H9 (cell line): ENCODE measurements around the gene RAVER1. TPM values are rescaled to one million over a fixed set of nuclear protein-coding genes. Genes with fewer than 3 reads are reported as not detected.

Experiments
- DNase-seq: peaks from one replicate; pipeline ENCODE4 v3.0.0-alpha.2; 2017
- H2AFZ ChIP-seq: one replicate; pipeline ENCODE4 v1.6.1; 2013; ENCODE audit warnings: mild to moderate bottlenecking, low read length, control low read depth, moderate library complexity
- H2AK5ac ChIP-seq: 2 replicates; pipeline ENCODE4 v1.6.1; 2013; ENCODE audit warnings: low read length, control low read depth, mixed read lengths; ENCODE audit not compliant: insufficient read length
- H2BK120ac ChIP-seq: one replicate; pipeline ENCODE4 v1.6.1; 2013; ENCODE audit warnings: low read depth, mild to moderate bottlenecking, low read length, control low read depth, inconsistent platforms; ENCODE audit not compliant: poor library complexity, severe bottlenecking
- H2BK12ac ChIP-seq: 2 replicates; pipeline ENCODE4 v1.6.1; 2013; ENCODE audit warnings: low read length, control low read depth, mixed read lengths, low read depth; ENCODE audit not compliant: insufficient read length
- H2BK15ac ChIP-seq: 2 replicates; pipeline ENCODE4 v1.6.1; 2013; ENCODE audit warnings: low read depth, low read length, control low read depth
- H2BK20ac ChIP-seq: one replicate; pipeline ENCODE4 v1.6.1; 2013; ENCODE audit warnings: low read depth, mild to moderate bottlenecking, low read length, control low read depth, inconsistent platforms; ENCODE audit not compliant: poor library complexity, severe bottlenecking
- H2BK5ac ChIP-seq: 2 replicates; pipeline ENCODE4 v1.6.1; 2013; ENCODE audit warnings: low read length, control low read depth, mixed read lengths; ENCODE audit not compliant: insufficient read length
- H3K14ac ChIP-seq: 2 replicates; pipeline ENCODE4 v1.6.1; 2013; ENCODE audit warnings: low read length, control low read depth; ENCODE audit not compliant: insufficient read depth
- H3K18ac ChIP-seq: 2 replicates; pipeline ENCODE4 v1.6.1; 2013; ENCODE audit warnings: low read depth, mild to moderate bottlenecking, mixed read lengths, low read length, control low read depth; ENCODE audit not compliant: insufficient read length
- H3K23ac ChIP-seq: 2 replicates; pipeline ENCODE4 v1.6.1; 2013; ENCODE audit warnings: low read length, control low read depth, mixed read lengths, low read depth; ENCODE audit not compliant: insufficient read length
- H3K23me2 ChIP-seq: 2 replicates; pipeline ENCODE4 v1.6.1; 2013; ENCODE audit warnings: low read depth, mild to moderate bottlenecking, mixed read lengths, low read length, control low read depth; ENCODE audit not compliant: insufficient read length, poor library complexity, severe bottlenecking
- H3K27ac ChIP-seq: 2 replicates; pipeline ENCODE4 v1.5.1; 2013; ENCODE audit warnings: low read length, control low read depth, mixed read lengths, low read depth; ENCODE audit not compliant: insufficient read length
- H3K27me3 ChIP-seq: 2 replicates; pipeline ENCODE4 v1.6.1; 2013; ENCODE audit warnings: low read length, control low read depth, inconsistent platforms; ENCODE audit not compliant: insufficient read depth
- H3K4ac ChIP-seq: 2 replicates; pipeline ENCODE4 v1.6.1; 2013; ENCODE audit warnings: low read depth, mild to moderate bottlenecking, control low read depth, inconsistent platforms, low read length, moderate library complexity
- H3K4me1 ChIP-seq: 2 replicates; pipeline ENCODE4 v1.6.1; 2013; ENCODE audit warnings: low read length, control low read depth, inconsistent platforms; ENCODE audit not compliant: insufficient read depth
- H3K4me2 ChIP-seq: 2 replicates; pipeline ENCODE4 v1.6.1; 2013; ENCODE audit warnings: low read length, control low read depth, mixed read lengths; ENCODE audit not compliant: insufficient read length, insufficient read depth
- H3K56ac ChIP-seq: 2 replicates; pipeline ENCODE4 v1.6.1; 2013; ENCODE audit warnings: low read depth, mild to moderate bottlenecking, mixed read lengths, low read length, control low read depth; ENCODE audit not compliant: insufficient read length
- H3K79me1 ChIP-seq: 2 replicates; pipeline ENCODE4 v1.6.1; 2013; ENCODE audit warnings: low read depth, mild to moderate bottlenecking, moderate library complexity, low read length, control low read depth, inconsistent platforms; ENCODE audit not compliant: insufficient read depth, poor library complexity, severe bottlenecking
- H3K79me2 ChIP-seq: 2 replicates; pipeline ENCODE4 v1.6.1; 2013; ENCODE audit warnings: low read length, control low read depth, inconsistent platforms; ENCODE audit not compliant: insufficient read depth
- H3K9ac ChIP-seq: 2 replicates; pipeline ENCODE4 v1.6.1; 2013; ENCODE audit warnings: low read length, control low read depth, mixed read lengths; ENCODE audit not compliant: insufficient read length; ENCODE audit errors: extremely low read depth
- H3K9me3 ChIP-seq: one replicate; pipeline ENCODE4 v1.6.1; 2013; ENCODE audit warnings: low read depth, low read length, inconsistent platforms; ENCODE audit not compliant: control insufficient read depth
- H3T11ph ChIP-seq: one replicate; pipeline ENCODE4 v1.6.1; 2013; ENCODE audit warnings: mild to moderate bottlenecking, low read length, control low read depth, inconsistent platforms
- H4K20me1 ChIP-seq: one replicate; pipeline ENCODE4 v1.6.1; 2013; ENCODE audit not compliant: control insufficient read depth, insufficient read length, insufficient read depth
- H4K5ac ChIP-seq: 2 replicates; pipeline ENCODE4 v1.6.1; 2013; ENCODE audit warnings: low read depth, mild to moderate bottlenecking, mixed read lengths, low read length, control low read depth; ENCODE audit not compliant: insufficient read length
- H4K8ac ChIP-seq: replicated peaks from 2 replicates; pipeline ENCODE4 v1.6.1; 2013; ENCODE audit warnings: low read length, control low read depth, mixed read lengths, low read depth; ENCODE audit not compliant: insufficient read length
- H4K91ac ChIP-seq: 2 replicates; pipeline ENCODE4 v1.6.1; 2013; ENCODE audit warnings: low read depth, mild to moderate bottlenecking, moderate library complexity, mixed read lengths, low read length, control low read depth; ENCODE audit not compliant: insufficient read length
- H3K27ac Mint-ChIP-seq, 3 experiments: 2 replicates in 2 of 3; 3 replicates in 1 of 3; pipeline ENCODE4 v1.8.0; 2020 to 2021; ENCODE audit warnings: mixed read lengths in 3 of 3, mild to moderate bottlenecking in 1 of 3, moderate library complexity in 1 of 3
- H3K27me3 Mint-ChIP-seq: 2 replicates; pipeline ENCODE4 v1.8.0; 2021; ENCODE audit warnings: low read depth, mild to moderate bottlenecking, moderate library complexity, mixed read lengths
- H3K36me3 Mint-ChIP-seq, 3 experiments: 2 replicates in 2 of 3; 3 replicates in 1 of 3; pipeline ENCODE4 v1.8.0; 2020 to 2021; ENCODE audit warnings: low read depth in 3 of 3, mixed read lengths in 3 of 3; ENCODE audit not compliant: insufficient read depth in 1 of 3
- H3K4me1 Mint-ChIP-seq, 2 experiments: 2 replicates each; pipeline ENCODE4 v1.8.0; 2020; ENCODE audit warnings: mixed read lengths in 2 of 2
- H3K4me3 Mint-ChIP-seq, 2 experiments: 2 replicates in 1 of 2; 3 replicates in 1 of 2; pipeline ENCODE4 v1.8.0; 2020 to 2021; ENCODE audit warnings: mild to moderate bottlenecking in 2 of 2, mixed read lengths in 2 of 2, moderate library complexity in 1 of 2
- H3K9me3 Mint-ChIP-seq, 2 experiments: 2 replicates in 1 of 2; 3 replicates in 1 of 2; pipeline ENCODE4 v1.8.0; 2020; ENCODE audit warnings: mild to moderate bottlenecking in 2 of 2, mixed read lengths in 2 of 2, moderate library complexity in 1 of 2
- CTCF ChIP-seq: fragments of 200-600 bp; sonication (generic); conservative IDR thresholded peaks from 3 replicates; pipeline ENCODE4 v1.8.0; 2021; ENCODE audit warnings: antibody characterized with exemption, mild to moderate bottlenecking
- WGBS: extraction: QIAGEN DNeasy Blood & Tissue Kit; methylation state at CpG from one replicate; pipeline ENCODE4 v1.1.7; 2013; ENCODE audit warnings: missing lambda C conversion rate, low lambda C conversion rate, mixed read lengths; ENCODE audit not compliant: insufficient read length; ENCODE audit errors: extremely low coverage; 5-methylcytosine and 5-hydroxymethylcytosine counted together
- total RNA-seq: library from RNA; stranded (reverse); gene quantifications from 2 replicates; pipeline ENCODE4 v1.2.1, GENCODE V29; 2021

The RAVER1 gene
- total RNA-seq, 1 experiment from 2014 or later: 74.7 TPM

GRCh38 chr19:10353793-10354391 is 20.6 kb upstream of the RAVER1 start:
- WGBS: no CpG with 5 or more reads among the region's 32 CpGs
- Histone ChIP-seq H2BK5ac (no peak overlapping the region), H4K8ac (no peak overlapping the region), H3K4ac (no peak overlapping the region), H3K23me2 (peaks cover 10% of the 10 kb centered on the region), H3K27me3 (no peaks in the 10 kb centered on the region), H3T11ph (no peak overlapping the region), H3K4me2 (peak overlapping the region; percentile 73), H2BK120ac (no peak overlapping the region), H4K91ac (no peak overlapping the region), H3K56ac (no peak overlapping the region), H2BK12ac (no peak overlapping the region), H2BK20ac (no peak overlapping the region), H2AK5ac (no peak overlapping the region), H4K20me1 (no peaks in the 10 kb centered on the region), H3K79me2 (no peaks in the 10 kb centered on the region), H2BK15ac (no peak overlapping the region), H3K14ac (no peak overlapping the region), H3K23ac (no peak overlapping the region), H2AFZ (no peak overlapping the region), H3K9me3 (no peaks in the 10 kb centered on the region), H3K18ac (no peak overlapping the region), H3K4me1 (no peaks in the 10 kb centered on the region), H3K9ac (no peak overlapping the region), H3K79me1 (no peaks in the 10 kb centered on the region), H3K27ac (no peak overlapping the region), H4K5ac (no peak overlapping the region)
- TF ChIP-seq CTCF: no peak
- Mint-ChIP-seq H3K27me3 (no peaks in the 10 kb centered on the region; the same call in 1 of the 2 replicates), H3K9me3 (no peaks in the 10 kb centered on the region), H3K4me3 (peak overlapping the region; percentile 68 to 87), H3K27ac (peak overlapping the region; percentile 87 to 97 (median 96)), H3K4me1 (peaks cover 17 to 18% of the 10 kb centered on the region in 2 experiments), H3K36me3 (peaks cover 5 to 33% (median 17%) of the 10 kb centered on the region in 3 experiments; a peak in 6 of 7 replicates)
- peak; percentile 99 for DNase-seq
